Measurements from ENCODE around the gene PRAC2.

PRAC2 gene

DNA sequence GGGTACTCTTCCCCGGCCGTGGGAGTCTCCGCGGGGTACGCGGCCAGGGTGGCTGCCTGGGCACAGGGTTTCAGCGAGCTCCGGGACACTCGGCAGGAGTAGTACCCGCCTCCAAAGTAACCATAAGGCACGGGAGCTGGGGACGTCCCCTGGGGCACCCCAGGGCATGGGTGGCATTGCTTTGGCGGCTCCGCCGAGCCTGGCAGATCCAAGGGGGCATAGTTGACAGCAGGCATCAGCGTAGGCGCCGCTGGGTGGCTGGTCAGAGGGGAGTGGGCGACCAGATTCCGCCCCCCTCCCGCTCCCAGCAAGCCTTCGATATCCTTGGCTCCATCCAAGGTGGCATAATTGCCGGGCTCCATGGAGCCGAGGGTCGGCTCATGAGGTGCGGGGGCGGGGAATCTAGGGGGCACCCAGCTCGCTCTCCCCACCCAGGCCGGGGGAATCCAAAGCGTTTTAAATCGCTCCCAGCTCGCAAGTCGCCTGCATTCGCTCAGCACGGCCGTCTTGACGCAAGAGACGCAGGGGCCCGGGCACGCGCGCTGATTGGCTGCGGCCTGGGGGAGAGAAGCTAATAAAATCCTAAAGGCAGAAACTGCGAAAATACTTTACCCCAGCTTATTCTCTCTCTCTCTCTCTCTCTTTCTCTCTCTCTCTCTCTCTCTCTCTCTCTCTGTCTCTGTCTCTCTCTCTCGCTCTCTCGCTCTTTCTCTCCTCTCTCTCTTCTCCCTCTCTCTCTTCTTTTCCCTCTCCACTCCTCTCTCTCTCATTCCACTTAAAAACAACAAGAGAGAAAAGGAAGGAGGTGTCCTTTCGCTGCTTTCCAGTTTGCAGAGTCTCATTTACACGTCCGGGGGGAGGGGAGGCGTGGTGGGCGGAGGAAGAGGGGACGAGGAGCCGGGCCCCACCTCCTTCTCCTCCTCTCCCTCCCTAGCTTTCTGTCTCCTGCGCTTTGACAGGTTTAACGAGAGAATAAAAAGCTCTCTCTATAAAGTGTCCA is 5.5 kb downstream of the PRAC2 start, which contains the start of gene HOXB13:
Gene HOXB13, minus strand, starts transcription at position 519 of the 1,000 bp plus-strand sequence. Its CDS starts 157 bp downstream, at position 362.
- TF ChIP-seq SIN3A (IDR thresholded peaks at IDR 0.05; ENCODE audit: borderline replicate concordance, insufficient read depth, low read length) = no peak
- TF ChIP-seq, protein P1, sequence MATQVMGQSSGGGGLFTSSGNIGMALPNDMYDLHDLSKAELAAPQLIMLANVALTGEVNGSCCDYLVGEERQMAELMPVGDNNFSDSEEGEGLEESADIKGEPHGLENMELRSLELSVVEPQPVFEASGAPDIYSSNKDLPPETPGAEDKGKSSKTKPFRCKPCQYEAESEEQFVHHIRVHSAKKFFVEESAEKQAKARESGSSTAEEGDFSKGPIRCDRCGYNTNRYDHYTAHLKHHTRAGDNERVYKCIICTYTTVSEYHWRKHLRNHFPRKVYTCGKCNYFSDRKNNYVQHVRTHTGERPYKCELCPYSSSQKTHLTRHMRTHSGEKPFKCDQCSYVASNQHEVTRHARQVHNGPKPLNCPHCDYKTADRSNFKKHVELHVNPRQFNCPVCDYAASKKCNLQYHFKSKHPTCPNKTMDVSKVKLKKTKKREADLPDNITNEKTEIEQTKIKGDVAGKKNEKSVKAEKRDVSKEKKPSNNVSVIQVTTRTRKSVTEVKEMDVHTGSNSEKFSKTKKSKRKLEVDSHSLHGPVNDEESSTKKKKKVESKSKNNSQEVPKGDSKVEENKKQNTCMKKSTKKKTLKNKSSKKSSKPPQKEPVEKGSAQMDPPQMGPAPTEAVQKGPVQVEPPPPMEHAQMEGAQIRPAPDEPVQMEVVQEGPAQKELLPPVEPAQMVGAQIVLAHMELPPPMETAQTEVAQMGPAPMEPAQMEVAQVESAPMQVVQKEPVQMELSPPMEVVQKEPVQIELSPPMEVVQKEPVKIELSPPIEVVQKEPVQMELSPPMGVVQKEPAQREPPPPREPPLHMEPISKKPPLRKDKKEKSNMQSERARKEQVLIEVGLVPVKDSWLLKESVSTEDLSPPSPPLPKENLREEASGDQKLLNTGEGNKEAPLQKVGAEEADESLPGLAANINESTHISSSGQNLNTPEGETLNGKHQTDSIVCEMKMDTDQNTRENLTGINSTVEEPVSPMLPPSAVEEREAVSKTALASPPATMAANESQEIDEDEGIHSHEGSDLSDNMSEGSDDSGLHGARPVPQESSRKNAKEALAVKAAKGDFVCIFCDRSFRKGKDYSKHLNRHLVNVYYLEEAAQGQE (IDR thresholded peaks at IDR 0.05; ENCODE audit: insufficient read depth in 1 of 2, low read depth in 2 of 2, low read length in 2 of 2) = no peak
- no peak for TF ChIP-seq FOXP2 (optimal IDR thresholded peaks at IDR 0.05; ENCODE audit: borderline replicate concordance, extremely low read depth, extremely low read length, insufficient read depth)

DNA sequence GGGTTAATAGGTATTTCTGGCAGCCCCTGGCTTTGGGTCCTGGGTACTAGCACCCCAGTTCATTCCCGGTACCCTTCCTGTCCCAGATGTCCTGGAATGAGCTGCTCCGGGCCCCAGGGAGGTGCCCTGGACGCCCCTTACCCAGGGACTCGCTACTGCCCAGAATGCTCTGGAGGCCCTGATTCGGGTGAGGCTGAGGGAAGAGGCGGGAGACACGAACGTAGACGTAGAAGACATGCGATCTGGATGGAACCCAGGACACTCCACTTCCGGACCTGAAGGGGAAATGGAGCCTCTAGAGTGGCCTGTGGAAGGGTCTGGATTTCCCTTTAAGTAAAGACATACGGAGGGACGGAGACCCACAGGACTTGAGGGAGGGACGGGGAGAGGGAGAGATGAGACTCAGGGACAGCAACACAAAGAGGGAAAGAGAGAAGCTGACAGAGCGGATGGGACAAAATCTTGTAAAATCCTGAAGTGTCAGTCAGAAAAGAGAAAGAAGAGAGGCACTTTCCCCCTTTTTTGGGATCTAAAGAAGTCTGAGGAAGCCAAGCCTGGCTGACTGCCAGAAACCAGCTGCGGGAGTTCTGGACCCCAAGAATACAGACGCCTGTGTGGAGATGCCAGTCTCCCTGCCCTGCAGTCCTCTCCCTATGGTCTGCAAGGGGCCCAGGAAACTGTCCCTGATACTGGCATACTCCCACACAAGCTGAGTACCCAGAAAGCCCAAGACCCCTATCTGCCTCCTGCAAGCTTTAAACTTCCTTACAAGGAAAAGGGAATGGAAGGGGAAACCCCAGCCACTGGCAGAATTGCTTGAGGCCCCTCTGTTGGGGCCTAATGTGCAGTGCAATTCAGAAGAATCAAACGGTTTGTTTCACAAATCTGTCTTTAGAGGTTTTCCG is 6.6 kb downstream of the PRAC2 start:
- no peak for TF ChIP-seq SIN3A (IDR thresholded peaks at IDR 0.05; ENCODE audit: borderline replicate concordance, insufficient read depth, low read length)
- no peak for TF ChIP-seq FOXP2 (optimal IDR thresholded peaks at IDR 0.05; ENCODE audit: borderline replicate concordance, extremely low read depth, extremely low read length, insufficient read depth)
- no peak for TF ChIP-seq POLR2AphosphoS5 (IDR thresholded peaks at IDR 0.05; ENCODE audit: low read depth, low read length)
- TF ChIP-seq, protein P1 (IDR thresholded peaks at IDR 0.05; ENCODE audit: insufficient read depth in 1 of 2, low read depth in 2 of 2, low read length in 2 of 2) = no peak
- no peak for TF ChIP-seq TAF1 (IDR thresholded peaks at IDR 0.05; ENCODE audit: borderline replicate concordance, insufficient read depth, low read length)

DNA sequence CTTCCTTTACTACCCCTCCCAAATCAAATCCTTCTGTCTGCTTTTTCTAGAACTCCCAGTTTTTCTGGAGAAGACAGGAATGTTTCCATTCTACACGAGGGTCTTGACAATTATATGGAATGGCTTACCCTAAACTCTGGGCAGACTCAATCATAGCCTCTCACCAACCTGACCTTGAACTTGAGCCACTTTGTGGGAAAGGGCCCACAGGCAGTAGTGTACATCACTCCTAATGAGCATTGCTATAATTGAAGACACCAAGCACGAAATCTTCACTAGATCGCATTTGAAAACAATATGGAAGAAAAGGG is 7.2 kb downstream of the PRAC2 start:
- no peak for TF ChIP-seq SIN3A (IDR thresholded peaks at IDR 0.05; ENCODE audit: borderline replicate concordance, insufficient read depth, low read length)
- TF ChIP-seq POLR2AphosphoS5 (IDR thresholded peaks at IDR 0.05; ENCODE audit: low read depth, low read length) = no peak
- TF ChIP-seq FOXP2 (optimal IDR thresholded peaks at IDR 0.05; ENCODE audit: borderline replicate concordance, extremely low read depth, extremely low read length, insufficient read depth) = no peak
- TF ChIP-seq, protein P1 (IDR thresholded peaks at IDR 0.05; ENCODE audit: insufficient read depth in 1 of 2, low read depth in 2 of 2, low read length in 2 of 2) = no peak
- no peak for TF ChIP-seq TAF1 (IDR thresholded peaks at IDR 0.05; ENCODE audit: borderline replicate concordance, insufficient read depth, low read length)

DNA sequence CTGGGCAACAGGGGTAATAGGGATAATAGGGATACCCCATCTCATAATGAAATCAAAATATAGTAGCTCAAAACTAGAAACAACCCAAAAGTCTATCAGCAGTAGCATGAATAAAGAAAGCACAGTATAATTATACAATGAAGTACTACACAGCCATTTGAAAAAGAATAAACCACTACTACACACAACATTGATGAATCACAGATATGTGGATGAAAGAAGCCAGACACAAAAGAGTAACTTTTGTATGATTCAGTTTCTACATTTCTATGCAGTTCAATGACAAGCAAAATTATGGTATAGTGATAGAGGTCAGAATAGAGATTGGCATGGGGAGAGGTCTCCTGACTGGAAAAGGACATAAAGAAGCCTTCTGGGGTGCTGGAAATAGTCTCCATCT is 8.4 kb downstream of the PRAC2 start:
- no peak for TF ChIP-seq POLR2AphosphoS5 (IDR thresholded peaks at IDR 0.05; ENCODE audit: low read depth, low read length)
- TF ChIP-seq, protein P1 (IDR thresholded peaks at IDR 0.05; ENCODE audit: insufficient read depth in 1 of 2, low read depth in 2 of 2, low read length in 2 of 2) = no peak
- no peak for TF ChIP-seq TAF1 (IDR thresholded peaks at IDR 0.05; ENCODE audit: borderline replicate concordance, insufficient read depth, low read length)
- no peak for TF ChIP-seq FOXP2 (optimal IDR thresholded peaks at IDR 0.05; ENCODE audit: borderline replicate concordance, extremely low read depth, extremely low read length, insufficient read depth)
- no peak for TF ChIP-seq SIN3A (IDR thresholded peaks at IDR 0.05; ENCODE audit: borderline replicate concordance, insufficient read depth, low read length)
